ENCODE data around the gene B3GALNT2. TPM values are rescaled to one million over a fixed set of nuclear protein-coding genes. Genes with fewer than 3 reads are reported as not detected.

Gene B3GALNT2
- total RNA-seq, 1 donor from 2014 or later = 15.9 TPM

DNA sequence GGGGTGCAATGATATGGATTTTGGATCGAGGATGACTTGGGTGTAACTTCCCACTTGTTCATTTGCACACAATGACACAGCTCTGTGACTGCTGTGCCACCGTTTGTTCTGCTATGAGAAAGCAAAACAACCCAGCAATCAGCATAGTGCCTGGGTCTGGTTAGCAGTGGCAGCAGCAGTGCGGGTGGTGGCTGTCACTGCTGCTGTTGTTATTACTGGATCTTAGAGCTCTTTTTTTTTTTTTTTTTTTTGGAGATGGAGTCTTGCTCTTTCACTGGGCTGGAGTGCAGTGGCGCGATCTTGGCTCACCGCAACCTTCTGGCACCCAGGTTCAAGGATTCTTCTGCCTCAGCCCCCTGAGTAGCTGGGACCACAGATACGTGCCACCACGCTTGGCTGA lies 80.2 kb downstream of the B3GALNT2 start:
- Mint-ChIP-seq H3K27ac (ENCODE audit: unreplicated experiment) (peak overlapping the region; percentile 80), H3K4me1 (ENCODE audit: unreplicated experiment) (peaks cover 24% of the 10 kb centered on the region)

GRCh38 chr1:235423214-235423652 lies 81.0 kb downstream of the B3GALNT2 start:
- Mint-ChIP-seq H3K27me3 (ENCODE audit: unreplicated experiment) (peaks cover 18% of the 10 kb centered on the region), H3K36me3 (ENCODE audit: low read depth, unreplicated experiment) (peaks cover 15% of the 10 kb centered on the region), H3K4me1 (ENCODE audit: unreplicated experiment) (peaks cover 24% of the 10 kb centered on the region), H3K4me3 (ENCODE audit: unreplicated experiment) (peak overlapping the region; percentile 15), H3K9me3 (ENCODE audit: unreplicated experiment) (no peaks in the 10 kb centered on the region), H3K27ac (ENCODE audit: unreplicated experiment) (peak overlapping the region; percentile 74)
- no peak for DNase-seq (ENCODE audit: low spot score)
- no peak for TF ChIP-seq CTCF (IDR thresholded peaks at IDR 0.05; ENCODE audit: unreplicated experiment)

More for the DNA sequence above, 80.2 kb downstream of the B3GALNT2 start:
- DNase-seq (ENCODE audit: low spot score) = no peak
- peaks cover 17% of the 10 kb centered on the region for H3K27me3 Mint-ChIP-seq (ENCODE audit: unreplicated experiment)
- H3K9me3 Mint-ChIP-seq (ENCODE audit: unreplicated experiment) = no peaks in the 10 kb centered on the region
- H3K36me3 Mint-ChIP-seq (ENCODE audit: low read depth, unreplicated experiment) = peaks cover 15% of the 10 kb centered on the region
- H3K4me3 Mint-ChIP-seq (ENCODE audit: unreplicated experiment) = no peak overlapping the region
- TF ChIP-seq CTCF (IDR thresholded peaks at IDR 0.05; ENCODE audit: unreplicated experiment) = no peak

DNA sequence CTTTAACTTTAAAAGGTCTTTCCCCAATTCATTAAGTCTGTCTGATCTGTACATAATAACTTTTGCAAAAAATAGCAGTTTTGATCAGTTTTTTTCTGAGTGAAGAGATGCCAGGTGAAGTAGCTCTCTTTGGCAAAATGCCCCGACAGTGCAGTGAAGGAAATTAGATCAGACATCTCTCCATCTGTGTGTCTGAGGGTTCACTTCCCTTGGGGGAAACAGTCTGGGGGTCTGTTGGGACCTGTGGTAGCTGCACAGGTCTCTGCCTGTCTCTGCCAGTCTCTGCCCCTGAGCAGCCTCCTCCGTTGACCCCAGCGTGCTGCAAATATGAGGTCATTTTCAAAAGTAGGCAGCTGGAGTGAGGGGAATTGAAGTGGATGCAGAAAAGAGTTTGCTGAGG lies 82.5 kb downstream of the B3GALNT2 start:
- TF ChIP-seq CTCF (IDR thresholded peaks at IDR 0.05; ENCODE audit: unreplicated experiment) = no peak
- peaks cover 24% of the 10 kb centered on the region for H3K4me1 Mint-ChIP-seq (ENCODE audit: unreplicated experiment)
- peaks cover 18% of the 10 kb centered on the region for H3K27me3 Mint-ChIP-seq (ENCODE audit: unreplicated experiment)
- DNase-seq (ENCODE audit: low spot score) = no peak
- peak overlapping the region; percentile 18 for H3K27ac Mint-ChIP-seq (ENCODE audit: unreplicated experiment)
- H3K4me3 Mint-ChIP-seq (ENCODE audit: unreplicated experiment) = no peak overlapping the region
- no peaks in the 10 kb centered on the region for H3K9me3 Mint-ChIP-seq (ENCODE audit: unreplicated experiment)
- peaks cover 15% of the 10 kb centered on the region for H3K36me3 Mint-ChIP-seq (ENCODE audit: low read depth, unreplicated experiment)

- no peaks in the 10 kb centered on the region for H3K9me3 Mint-ChIP-seq (ENCODE audit: unreplicated experiment)
- TF ChIP-seq CTCF (IDR thresholded peaks at IDR 0.05; ENCODE audit: unreplicated experiment) = peak; percentile 93
- peak; percentile 73 for DNase-seq (ENCODE audit: low spot score)
- H3K27me3 Mint-ChIP-seq (ENCODE audit: unreplicated experiment) = peaks cover 2% of the 10 kb centered on the region
- H3K4me1 Mint-ChIP-seq (ENCODE audit: unreplicated experiment) = peaks cover 5% of the 10 kb centered on the region
- no peak overlapping the region for H3K4me3 Mint-ChIP-seq (ENCODE audit: unreplicated experiment)
- H3K36me3 Mint-ChIP-seq (ENCODE audit: low read depth, unreplicated experiment) = no peaks in the 10 kb centered on the region
- H3K27ac Mint-ChIP-seq (ENCODE audit: unreplicated experiment) = no peak overlapping the region
These were observed 87.1 kb downstream of the B3GALNT2 start for GRCh38 chr1:235417086-235417697.

DNA sequence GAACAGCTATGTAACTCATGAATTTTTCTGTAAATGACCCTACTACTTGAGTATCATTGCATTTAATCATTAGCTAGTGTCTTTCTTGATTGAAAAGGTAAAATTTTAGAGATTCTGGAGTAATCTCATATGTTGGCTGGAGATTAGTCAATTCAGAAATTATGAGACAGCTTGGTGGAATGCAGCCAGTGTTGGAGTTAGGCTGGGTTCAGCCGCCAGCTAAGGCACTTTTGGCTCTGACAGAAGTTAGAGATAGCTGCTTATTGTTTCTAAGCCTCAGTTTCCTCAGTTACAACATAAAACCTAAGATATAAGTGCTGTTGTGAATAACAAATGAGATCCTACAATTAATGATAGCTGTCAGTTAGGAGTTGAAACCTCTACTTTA lies 87.6 kb downstream of the B3GALNT2 start:
- Mint-ChIP-seq H3K4me1 (ENCODE audit: unreplicated experiment) (peaks cover 5% of the 10 kb centered on the region), H3K36me3 (ENCODE audit: low read depth, unreplicated experiment) (no peaks in the 10 kb centered on the region), H3K9me3 (ENCODE audit: unreplicated experiment) (no peaks in the 10 kb centered on the region), H3K4me3 (ENCODE audit: unreplicated experiment) (no peak overlapping the region), H3K27ac (ENCODE audit: unreplicated experiment) (no peak overlapping the region), H3K27me3 (ENCODE audit: unreplicated experiment) (peaks cover 4% of the 10 kb centered on the region)
- no peak for TF ChIP-seq CTCF (IDR thresholded peaks at IDR 0.05; ENCODE audit: unreplicated experiment)
- DNase-seq (ENCODE audit: low spot score) = no peak

All from endothelial cell (in vitro differentiated cells).